GM12801 (cell line): ENCODE results near the gene ANTXR1.

Experiments used
- CTCF ChIP-seq: IDR thresholded peaks from one replicate; pipeline ENCODE4 v1.5.1; 2011; ENCODE audit warnings: control low read depth; ENCODE audit not compliant: insufficient read length; ENCODE audit errors: extremely low read depth

Gene ANTXR1

GRCh38 chr2:69096326-69097095, 83.5 kb downstream of the ANTXR1 start:
- no peak for TF ChIP-seq CTCF

- TF ChIP-seq CTCF = no peak
These were observed 84.2 kb downstream of the ANTXR1 start for GRCh38 chr2:69097148-69097610.

- TF ChIP-seq CTCF = no peak
These were observed 85.1 kb downstream of the ANTXR1 start for GRCh38 chr2:69097891-69098655.

- TF ChIP-seq CTCF = no peak
These were observed 86.6 kb downstream of the ANTXR1 start for GRCh38 chr2:69099541-69099940.

- no peak for TF ChIP-seq CTCF
These were observed 87.3 kb downstream of the ANTXR1 start for GRCh38 chr2:69100220-69100723.

GRCh38 chr2:69102041-69102593, 89.1 kb downstream of the ANTXR1 start:
- no peak for TF ChIP-seq CTCF

GRCh38 chr2:69103419-69103818, 90.4 kb downstream of the ANTXR1 start:
- TF ChIP-seq CTCF = no peak
